Fibroblast of villous mesenchyme (primary cell): ENCODE results near the gene SPCS1. TPM values are rescaled to one million over a fixed set of nuclear protein-coding genes. Genes with fewer than 3 reads are reported as not detected.

Source experiments
- DNase-seq: peaks from one replicate; pipeline ENCODE4 v3.0.0-alpha.2; 2010; ENCODE audit warnings: low read depth
- H3K4me3 ChIP-seq: 2 replicates; pipeline ENCODE4 v1.5.1; 2011; ENCODE audit warnings: low read depth, mild to moderate bottlenecking, low read length
- total RNA-seq: library from RNA; depleted of rRNA; stranded (reverse); fragments of >200 nt; gene quantifications from 2 replicates; pipeline ENCODE4 v1.2.3, GENCODE V29; 2012
- TF ChIP-seq, protein P1 (sequence below): IDR thresholded peaks from 2 replicates; pipeline ENCODE4 v1.5.1; 2012; ENCODE audit warnings: low read depth, mild to moderate bottlenecking, low read length; ENCODE audit not compliant: insufficient read depth

SPCS1 gene
- total RNA-seq, 1 donor, result 66.9 TPM

- no peak for DNase-seq
- H3K4me3 ChIP-seq, result no peak overlapping the region
- TF ChIP-seq, protein P1, sequence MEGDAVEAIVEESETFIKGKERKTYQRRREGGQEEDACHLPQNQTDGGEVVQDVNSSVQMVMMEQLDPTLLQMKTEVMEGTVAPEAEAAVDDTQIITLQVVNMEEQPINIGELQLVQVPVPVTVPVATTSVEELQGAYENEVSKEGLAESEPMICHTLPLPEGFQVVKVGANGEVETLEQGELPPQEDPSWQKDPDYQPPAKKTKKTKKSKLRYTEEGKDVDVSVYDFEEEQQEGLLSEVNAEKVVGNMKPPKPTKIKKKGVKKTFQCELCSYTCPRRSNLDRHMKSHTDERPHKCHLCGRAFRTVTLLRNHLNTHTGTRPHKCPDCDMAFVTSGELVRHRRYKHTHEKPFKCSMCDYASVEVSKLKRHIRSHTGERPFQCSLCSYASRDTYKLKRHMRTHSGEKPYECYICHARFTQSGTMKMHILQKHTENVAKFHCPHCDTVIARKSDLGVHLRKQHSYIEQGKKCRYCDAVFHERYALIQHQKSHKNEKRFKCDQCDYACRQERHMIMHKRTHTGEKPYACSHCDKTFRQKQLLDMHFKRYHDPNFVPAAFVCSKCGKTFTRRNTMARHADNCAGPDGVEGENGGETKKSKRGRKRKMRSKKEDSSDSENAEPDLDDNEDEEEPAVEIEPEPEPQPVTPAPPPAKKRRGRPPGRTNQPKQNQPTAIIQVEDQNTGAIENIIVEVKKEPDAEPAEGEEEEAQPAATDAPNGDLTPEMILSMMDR, result no peak
Measured at GRCh38 chr3:52694528-52695189, 11.2 kb upstream of the SPCS1 start.

DNA sequence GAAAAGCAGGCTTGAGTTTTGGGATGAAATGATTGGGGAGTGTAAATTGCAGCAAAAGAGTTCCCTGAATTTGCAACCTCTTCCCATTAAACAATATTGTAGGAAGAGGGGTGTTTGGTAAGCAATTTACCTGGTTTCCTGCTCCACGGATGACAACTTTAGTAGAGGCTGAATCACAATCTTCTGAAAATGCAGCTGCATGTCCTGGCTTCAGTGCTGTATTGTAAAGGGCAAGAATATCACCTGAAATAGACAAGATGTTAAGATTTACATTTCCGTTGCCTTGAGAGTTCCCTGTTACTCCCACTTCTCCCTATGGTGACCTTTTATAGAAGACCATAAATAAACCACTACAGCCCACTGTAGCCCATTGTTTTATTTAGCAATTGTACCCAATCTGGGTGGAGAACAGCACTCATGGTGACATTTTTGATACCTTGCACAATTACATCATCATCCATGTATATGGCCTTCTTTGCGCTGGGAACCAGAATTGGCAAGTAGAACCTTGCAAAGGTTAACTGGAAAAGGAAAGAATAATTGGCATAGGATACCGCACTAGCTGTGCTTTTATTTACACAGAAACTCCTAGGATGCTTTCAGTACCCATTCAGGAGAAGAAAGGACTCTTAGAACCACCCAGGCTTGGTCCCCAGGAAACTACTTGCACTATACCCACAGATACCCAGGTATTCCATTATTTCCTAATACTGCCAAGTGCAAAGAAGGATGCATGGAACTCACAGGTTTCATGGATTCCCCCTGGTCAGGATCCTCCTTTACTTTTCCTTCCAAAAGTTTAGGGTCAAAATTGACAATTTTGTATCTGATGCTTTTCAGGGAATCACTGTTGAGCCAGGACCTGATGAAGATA, 9.9 kb upstream of the SPCS1 start:
- DNase-seq, result no peak
- TF ChIP-seq, protein P1, result no peak
- no peak overlapping the region for H3K4me3 ChIP-seq

- DNase-seq, result no peak
- TF ChIP-seq, protein P1, result no peak
- no peak overlapping the region for H3K4me3 ChIP-seq
Measured at GRCh38 chr3:52696830-52697631, 8.9 kb upstream of the SPCS1 start.

GRCh38 chr3:52697632-52697965, 8.3 kb upstream of the SPCS1 start:
- no peak overlapping the region for H3K4me3 ChIP-seq
- no peak for DNase-seq
- TF ChIP-seq, protein P1, result no peak

DNA sequence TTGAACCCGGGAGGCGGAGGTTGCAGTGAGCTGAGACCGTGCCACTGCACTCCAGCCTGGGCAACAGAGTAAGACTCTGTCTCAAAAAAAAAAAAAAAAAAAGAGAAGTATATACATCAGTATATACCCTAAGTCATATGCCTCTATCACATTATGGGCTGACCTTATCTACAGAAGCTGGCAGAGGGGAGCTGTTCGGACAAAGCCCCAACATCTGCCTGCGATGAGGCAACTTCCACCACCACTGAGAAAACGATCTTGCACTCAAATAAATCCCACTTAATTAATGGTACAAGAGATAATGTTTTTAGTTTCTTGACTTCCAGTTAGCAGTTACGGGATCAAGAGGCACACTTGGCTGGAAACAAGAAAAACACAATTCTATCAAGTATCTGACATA, 2.6 kb upstream of the SPCS1 start:
- H3K4me3 ChIP-seq, result peak overlapping the region; percentile 94
- TF ChIP-seq, protein P1, result no peak
- DNase-seq, result peak; percentile 58

DNA sequence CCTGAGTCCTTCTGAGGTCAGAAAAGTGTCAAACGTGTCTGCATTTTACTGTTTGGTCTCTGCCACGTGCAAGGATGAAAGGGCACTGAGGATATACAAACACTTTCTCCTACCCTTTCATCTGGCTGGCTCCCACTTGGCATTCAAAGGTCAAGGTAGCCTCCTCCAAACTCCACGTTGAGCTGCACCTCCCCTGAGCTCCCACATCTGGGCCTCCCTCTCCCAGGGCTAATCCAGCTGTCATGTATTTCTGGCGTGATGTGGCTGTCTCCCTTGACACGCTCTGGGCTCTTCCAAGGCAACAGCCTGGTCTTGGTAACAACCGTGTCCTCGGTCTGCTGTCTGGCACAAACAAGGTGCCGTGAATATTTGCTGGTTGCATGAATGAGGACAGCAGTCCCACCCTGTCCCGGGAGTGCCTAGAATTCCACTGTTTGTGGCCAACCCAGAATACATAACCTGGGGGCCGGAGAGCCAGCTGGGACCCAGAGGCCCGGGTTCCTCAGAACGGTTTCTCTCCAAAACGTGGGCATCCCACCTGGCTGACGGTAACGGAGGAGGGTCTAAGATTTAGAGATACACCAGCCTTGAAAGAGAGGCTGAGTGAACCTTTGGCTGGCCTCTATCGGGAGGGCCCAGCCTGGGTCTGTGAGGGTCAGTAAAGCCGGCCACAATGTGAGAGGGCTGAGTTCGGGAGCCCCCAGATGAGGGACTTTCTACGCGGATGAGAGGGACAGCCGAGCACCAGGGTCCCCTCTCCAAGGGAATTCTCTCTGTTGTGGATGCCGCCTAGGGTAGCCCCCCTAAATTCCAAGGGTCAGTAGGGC, 1.1 kb upstream of the SPCS1 start:
- DNase-seq, result peak; percentile 40
- peak overlapping the region; percentile 94 for H3K4me3 ChIP-seq
- TF ChIP-seq, protein P1, result no peak
